CD4-positive, alpha-beta T cell treated with Interleukin-6 at 100 ng/mL for 8 hours (primary cell): ENCODE data around the gene FGD4.
A peak's percentile ranks its signal among the peaks of the same experiment; 100 is the strongest.

Experiments used
- DNase-seq: peaks from one replicate; pipeline ENCODE4 v3.0.0-alpha.2; 2020; ENCODE audit warnings: mixed read lengths, low spot score

The FGD4 gene

GRCh38 chr12:32399370-32400113, at the start of gene FGD4:
TSS of gene FGD4 (plus strand) at chr12:32399558.
- peak; percentile 18 for DNase-seq

- DNase-seq = no peak
Observed at GRCh38 chr12:32353540-32353939, 45.8 kb upstream of the FGD4 start.

DNA sequence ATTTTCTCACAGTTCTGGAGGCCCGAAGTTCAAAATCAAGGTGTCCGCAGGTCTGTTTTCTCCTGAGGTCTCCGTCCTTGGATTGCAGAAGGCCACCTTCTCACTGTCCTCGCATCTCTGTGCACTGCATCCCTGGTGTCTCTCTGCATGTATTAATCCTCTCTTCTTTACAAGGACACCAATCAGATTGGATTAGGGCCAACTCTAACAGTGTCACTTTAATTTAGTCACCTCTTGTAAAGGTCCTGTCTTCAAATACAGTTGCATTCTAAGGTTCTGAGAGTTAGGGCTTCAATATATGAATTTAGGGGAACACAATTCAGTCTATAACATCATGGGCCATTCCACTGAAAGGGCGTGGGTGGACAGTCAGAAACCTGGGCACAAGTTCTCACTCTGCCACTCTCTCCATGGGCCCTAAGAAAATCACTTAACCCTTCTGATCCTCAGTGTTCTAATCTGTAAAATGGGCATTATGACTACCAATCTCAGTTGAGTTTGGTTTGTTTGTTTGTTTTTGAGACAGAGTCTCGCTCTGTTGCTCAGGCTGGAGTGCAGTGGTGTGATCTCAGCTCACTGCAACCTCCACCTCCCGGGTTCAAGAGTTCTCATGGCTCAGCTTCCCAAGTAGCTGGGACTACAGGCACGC, 41.6 kb upstream of the FGD4 start:
- DNase-seq = no peak

- no peak for DNase-seq
Observed at GRCh38 chr12:32360956-32361355, 38.4 kb upstream of the FGD4 start.

GRCh38 chr12:32362892-32363291, 36.5 kb upstream of the FGD4 start:
- DNase-seq = no peak

- DNase-seq = peak; percentile 33
Observed at GRCh38 chr12:32365473-32366064, 33.8 kb upstream of the FGD4 start.

DNA sequence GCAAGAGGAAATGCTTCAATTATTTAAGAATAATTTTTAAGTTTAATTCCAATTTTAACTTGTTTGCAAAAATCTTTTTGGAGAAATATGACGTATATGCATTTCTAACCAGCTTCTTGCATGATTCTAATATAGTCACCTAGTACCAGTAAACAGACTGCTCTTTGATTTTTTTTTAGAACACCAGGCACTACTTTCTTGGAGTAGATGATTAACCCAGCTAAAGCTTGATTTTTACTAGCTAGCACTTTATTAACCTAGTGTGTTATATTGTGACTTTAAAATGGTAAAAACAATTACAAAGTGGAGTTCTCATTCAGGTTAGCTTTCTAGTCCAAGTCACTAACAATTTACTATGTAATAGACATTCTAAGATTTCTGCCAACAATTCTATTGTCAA, 32.6 kb upstream of the FGD4 start:
- no peak for DNase-seq

DNA sequence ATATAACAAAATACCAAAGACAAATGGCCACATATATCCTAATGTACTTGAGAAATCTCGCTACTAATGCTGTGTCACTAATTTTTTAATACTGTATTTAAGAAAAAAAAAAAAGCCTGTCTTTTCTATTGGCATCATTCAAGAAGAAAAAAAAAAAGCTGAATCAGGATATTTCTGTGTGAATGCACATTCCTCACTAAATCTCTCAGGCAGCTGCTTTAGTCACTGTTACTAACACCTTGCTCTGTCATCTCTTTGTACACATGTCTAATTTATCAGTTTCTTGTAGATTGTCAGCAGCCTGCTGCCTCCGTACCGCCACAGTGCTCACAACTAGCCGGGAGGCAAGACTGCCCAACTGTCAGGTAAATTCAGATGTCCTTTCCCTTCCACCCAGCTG, 32.0 kb upstream of the FGD4 start:
- DNase-seq = no peak

- DNase-seq = no peak
Observed at GRCh38 chr12:32369202-32369601, 30.2 kb upstream of the FGD4 start.

GRCh38 chr12:32377344-32378055, 21.9 kb upstream of the FGD4 start:
- DNase-seq = no peak

DNA sequence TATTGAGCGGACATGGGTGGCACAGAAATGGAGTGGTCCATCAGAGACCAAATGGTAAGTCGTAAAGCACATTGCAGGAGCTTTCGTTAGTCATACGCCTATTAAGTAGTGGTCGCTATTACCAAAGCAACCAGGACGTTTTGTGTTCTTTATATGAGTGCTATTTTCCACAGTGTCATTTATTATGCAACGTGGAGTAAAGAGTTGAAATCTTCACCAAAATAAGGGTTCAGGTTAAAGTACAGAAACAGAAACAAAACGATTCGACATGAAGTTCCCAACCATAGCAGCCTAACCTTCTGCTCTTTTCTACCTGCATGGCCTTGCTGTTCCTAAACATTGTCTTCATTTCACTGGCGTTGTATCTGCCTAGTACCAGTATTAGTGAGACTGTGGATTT, 20.1 kb upstream of the FGD4 start:
- no peak for DNase-seq

DNA sequence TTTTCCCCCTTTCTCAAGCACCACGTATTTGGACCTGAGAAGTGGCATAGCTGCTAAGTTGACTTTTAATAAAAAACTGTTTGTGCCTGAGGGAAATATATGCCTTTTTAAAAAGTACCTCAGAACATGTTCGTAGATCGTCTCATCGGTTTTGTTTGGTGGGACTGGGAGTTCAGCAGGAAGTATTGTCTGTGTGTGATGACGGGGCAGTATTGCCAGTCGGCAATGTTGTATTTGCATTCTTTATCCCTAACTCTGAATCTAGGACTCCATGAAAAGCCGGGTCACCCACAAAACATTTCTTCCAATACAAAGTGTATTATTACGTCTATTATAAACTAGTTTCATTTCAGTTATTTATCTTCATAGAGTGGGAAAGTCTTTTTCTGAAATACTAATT, 19.7 kb upstream of the FGD4 start:
- DNase-seq = no peak

GRCh38 chr12:32382226-32382625, 17.1 kb upstream of the FGD4 start:
- no peak for DNase-seq

DNA sequence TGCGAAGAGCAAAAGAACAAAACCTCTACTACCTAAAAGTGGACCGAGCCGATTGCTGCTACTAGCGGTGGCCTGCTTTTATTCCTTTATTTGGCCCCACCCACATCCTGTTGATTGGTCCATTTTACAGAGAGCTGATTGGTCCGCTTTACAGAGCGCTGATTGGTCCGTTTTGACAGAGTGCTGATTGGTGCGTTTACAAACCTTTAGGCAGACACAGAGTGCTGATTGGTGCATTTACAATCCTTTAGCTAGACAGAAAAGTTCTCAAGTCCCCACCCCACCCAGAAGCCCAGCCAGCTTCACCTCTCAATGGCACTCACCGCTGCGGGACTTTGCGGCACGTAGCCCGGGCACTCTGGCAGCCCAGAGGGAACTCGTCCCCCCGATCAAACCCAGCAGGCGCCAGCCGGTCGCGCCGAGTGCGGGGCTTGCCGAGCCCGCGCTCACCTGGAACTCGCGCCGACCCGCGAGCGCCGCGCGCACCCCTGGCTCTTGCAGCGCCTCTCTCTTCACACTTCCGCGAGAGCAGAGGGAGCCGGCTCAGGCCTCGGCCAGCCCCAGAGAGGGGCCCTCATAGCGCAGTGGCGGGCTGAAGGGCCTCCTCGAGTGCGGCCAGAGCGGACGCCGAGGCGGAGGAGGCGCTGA, 8.7 kb upstream of the FGD4 start:
- DNase-seq = no peak

GRCh38 chr12:32395026-32395425, 4.3 kb upstream of the FGD4 start:
- no peak for DNase-seq

DNA sequence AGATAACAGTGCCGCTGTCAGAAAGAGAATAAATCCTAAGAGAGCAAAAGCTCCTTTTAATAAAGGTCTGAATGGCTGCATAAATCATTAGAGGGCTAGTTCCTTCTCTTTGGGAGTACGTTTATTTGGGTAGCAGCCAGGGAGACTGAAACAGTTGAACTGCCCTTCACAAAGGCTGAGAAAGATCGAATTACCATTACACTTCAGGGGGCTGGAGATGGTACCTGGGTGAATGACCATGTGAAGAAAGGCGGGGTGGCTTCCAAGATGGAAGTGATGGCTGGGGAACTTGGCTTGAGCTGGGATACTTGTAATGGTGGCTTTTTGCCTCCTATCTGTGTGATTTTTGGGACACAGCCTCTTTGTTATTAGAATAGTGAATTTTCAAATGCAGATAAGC, 1.7 kb upstream of the FGD4 start:
- no peak for DNase-seq

DNA sequence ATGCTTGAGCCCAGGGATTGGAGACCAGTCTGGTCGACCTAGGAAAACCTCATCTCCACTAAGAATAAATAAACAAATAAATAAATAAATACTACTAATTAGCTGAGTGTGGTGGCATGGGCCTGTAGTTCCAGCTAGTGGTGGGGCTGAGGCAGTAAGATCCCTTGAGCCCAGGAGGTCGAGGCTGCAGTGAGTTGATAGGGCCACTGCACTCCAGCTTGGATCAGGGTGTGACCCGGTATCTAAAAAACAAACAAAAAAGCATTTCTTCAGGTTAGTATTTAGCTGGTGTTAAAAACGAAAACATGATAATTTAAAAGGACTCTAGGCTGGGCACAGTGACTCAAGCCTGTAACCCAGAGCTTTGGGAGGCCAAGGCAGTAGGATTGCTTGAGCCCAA, 1.2 kb upstream of the FGD4 start:
- DNase-seq = no peak

DNA sequence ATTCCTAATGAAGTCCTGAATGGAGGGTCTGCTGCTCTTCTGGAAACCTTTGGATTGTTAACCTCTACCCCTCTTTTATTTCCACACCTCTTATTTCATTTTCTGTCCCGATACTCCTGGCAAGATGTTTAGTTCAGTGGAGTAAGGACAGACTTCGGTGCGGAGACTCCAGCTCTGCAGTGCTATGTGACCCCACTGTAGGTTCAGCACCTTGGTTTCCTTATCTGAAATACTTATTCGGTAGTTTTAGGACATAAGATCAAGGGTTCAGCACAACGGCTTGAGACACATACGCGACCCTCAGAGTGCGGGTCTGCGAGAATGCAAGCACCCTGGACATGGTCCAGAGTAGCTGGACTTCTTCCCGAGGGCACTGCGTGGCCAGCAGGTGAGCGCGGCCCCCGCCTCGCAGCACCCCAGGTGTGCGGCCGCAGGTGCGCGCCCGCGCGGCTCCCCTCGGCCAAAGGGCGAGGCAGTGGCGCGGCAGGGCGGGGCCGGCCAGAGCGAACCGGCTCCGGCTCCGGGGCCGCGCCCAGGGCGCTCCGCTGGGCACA, 465 bp upstream of the FGD4 start:
- DNase-seq = no peak

- DNase-seq = no peak
Observed at GRCh38 chr12:32400114-32400672, 835 bp downstream of the FGD4 start.

DNA sequence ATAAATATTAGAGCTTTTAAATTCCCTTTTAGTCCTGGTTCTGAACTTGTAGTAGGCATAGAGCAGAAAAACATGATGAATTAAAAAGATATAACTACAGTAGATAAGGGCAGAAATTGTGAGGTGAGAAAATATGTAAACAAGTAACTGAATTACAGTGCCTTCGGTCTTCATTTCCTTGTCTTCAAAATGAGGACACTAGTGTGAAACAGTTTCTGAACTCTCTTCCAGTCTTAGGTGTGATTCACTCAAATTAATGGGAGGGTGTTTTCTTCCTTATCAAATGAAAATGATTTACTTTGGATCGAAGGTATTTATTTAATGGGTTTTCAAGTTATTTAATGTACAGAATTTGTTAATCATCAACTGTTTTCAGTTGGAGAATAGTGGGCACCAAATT, 1.5 kb downstream of the FGD4 start:
- no peak for DNase-seq

DNA sequence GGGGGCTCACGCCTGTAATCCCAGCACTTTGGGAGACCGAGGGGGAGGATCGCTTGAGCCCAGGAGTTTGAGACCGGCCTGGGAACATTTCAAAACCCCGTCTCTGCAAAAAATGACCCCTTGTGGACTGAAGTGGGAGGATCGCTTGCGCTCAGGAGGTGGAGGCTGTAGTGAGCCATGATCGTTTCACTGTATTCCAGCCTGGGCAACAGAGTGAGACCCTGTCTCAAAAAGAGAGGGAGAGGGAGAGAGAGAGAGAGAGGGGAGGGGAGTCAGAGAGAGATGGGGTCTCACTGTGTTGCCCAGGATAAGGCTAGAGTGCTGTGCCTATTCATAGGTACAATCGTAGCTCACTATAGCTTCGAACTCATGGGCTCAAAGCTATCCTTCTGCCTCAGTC, 2.8 kb downstream of the FGD4 start:
- DNase-seq = no peak

DNA sequence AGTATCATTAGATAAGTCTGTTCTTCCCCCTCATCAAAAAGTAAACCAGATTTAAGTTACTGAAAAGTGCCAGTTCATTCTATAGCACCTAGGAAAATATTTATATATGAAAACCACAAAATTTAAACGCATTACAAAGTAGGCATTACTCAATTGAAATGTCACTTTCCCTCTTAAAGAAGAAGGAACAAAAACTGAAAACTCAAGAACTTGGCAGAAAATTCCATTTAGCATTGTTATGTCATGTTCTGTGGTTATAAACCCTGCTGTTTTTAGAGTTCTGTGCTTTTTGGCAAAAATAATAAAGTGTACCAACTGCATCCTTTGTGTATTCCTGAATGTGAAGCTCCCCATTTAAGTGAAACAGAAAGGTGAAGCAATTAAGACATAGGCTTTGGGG, 3.6 kb downstream of the FGD4 start:
- DNase-seq = no peak
